H1 (cell line): ENCODE results near the gene CPED1. TPM values are rescaled to one million over a fixed set of nuclear protein-coding genes. Genes with fewer than 3 reads are reported as not detected.

ENCODE experiments used
- CTCF ChIA-PET: fragments of 300-600 bp; sonication (Branson Sonifier 250); formaldehyde crosslinking; loops from one replicate; lab custom pipeline; 2021; ENCODE audit not compliant: partially characterized antibody; lab: Charles Lee
- POLR2A ChIA-PET: fragments of 300-600 bp; sonication (Branson Sonifier 250); formaldehyde crosslinking; loops from one replicate; lab custom pipeline; 2021; ENCODE audit warnings: inconsistent platforms; ENCODE audit not compliant: partially characterized antibody; lab: Charles Lee
- DNase-seq, 2 experiments: peaks; one replicate each; pipeline versions ENCODE4 v3.0.0 to v3.0.0-alpha.2; 2010 to 2022; ENCODE audit warnings: low spot score in 2 of 2, low read depth in 1 of 2, mixed read lengths in 1 of 2
- FAIRE-seq: peaks from 2 replicates; lab custom pipeline; 2011; peaks lifted over from hg19 to GRCh38; lab: Jason Lieb, UNC
- H2AFZ ChIP-seq: 2 replicates; pipeline ENCODE4 v1.8.1; 2012; ENCODE audit warnings: low read length, inconsistent platforms
- H2AK5ac ChIP-seq: 2 replicates; pipeline ENCODE4 v1.6.1; 2013; ENCODE audit warnings: low read depth, low read length
- H2BK120ac ChIP-seq: replicated peaks from 2 replicates; pipeline ENCODE3; 2013; ENCODE audit warnings: low read depth, low read length, inconsistent platforms
- H2BK12ac ChIP-seq: 2 replicates; pipeline ENCODE4 v1.6.1; 2013; ENCODE audit warnings: low read depth, low read length
- H2BK15ac ChIP-seq: 2 replicates; pipeline ENCODE4 v1.6.1; 2013; ENCODE audit warnings: low read length
- H2BK20ac ChIP-seq: 2 replicates; pipeline ENCODE4 v1.6.1; 2013; ENCODE audit warnings: low read length
- H2BK5ac ChIP-seq: 2 replicates; pipeline ENCODE4 v1.6.1; 2013; ENCODE audit warnings: low read depth, low read length
- H3K14ac ChIP-seq: 2 replicates; pipeline ENCODE4 v1.6.1; 2013; ENCODE audit warnings: inconsistent platforms; ENCODE audit not compliant: insufficient read length
- H3K18ac ChIP-seq: 2 replicates; pipeline ENCODE4 v1.6.1; 2013; ENCODE audit warnings: low read length; ENCODE audit errors: extremely low read depth
- H3K23ac ChIP-seq: 2 replicates; pipeline ENCODE4 v1.6.1; 2013; ENCODE audit warnings: inconsistent platforms; ENCODE audit not compliant: insufficient read length
- H3K23me2 ChIP-seq: 2 replicates; pipeline ENCODE4 v1.6.1; 2013; ENCODE audit warnings: low read depth, low read length
- H3K27ac ChIP-seq: 2 replicates; pipeline ENCODE4 v1.6.1; 2011; ENCODE audit warnings: low read depth, low read length, inconsistent platforms
- H3K27me3 ChIP-seq, 4 experiments: replicated peaks in 1 of 4; 1 replicate in 1 of 4; 2 replicates in 3 of 4; pipeline versions ENCODE4 v1.6.1 to v1.8.1; 2011 to 2013; ENCODE audit warnings: low read length in 3 of 4, mild to moderate bottlenecking in 3 of 4, inconsistent platforms in 2 of 4, mixed read lengths in 2 of 4, moderate library complexity in 1 of 4; ENCODE audit not compliant: control insufficient read depth in 3 of 4, insufficient read depth in 3 of 4; ENCODE audit errors: extremely low read depth in 1 of 4
- H3K36me3 ChIP-seq, 4 experiments: 2 replicates each; pipeline versions ENCODE4 v1.6.1 to v1.8.1; 2011 to 2013; ENCODE audit warnings: mild to moderate bottlenecking in 4 of 4, low read length in 3 of 4, moderate library complexity in 2 of 4, control low read depth in 1 of 4, inconsistent platforms in 1 of 4; ENCODE audit not compliant: insufficient read depth in 4 of 4, control insufficient read depth in 2 of 4
- H3K4ac ChIP-seq: replicated peaks from 2 replicates; pipeline ENCODE3; 2013; ENCODE audit warnings: low read length, low read depth, mixed read lengths, inconsistent platforms; ENCODE audit not compliant: insufficient read length
- H3K4me1 ChIP-seq, 4 experiments: replicated peaks in 1 of 4; 1 replicate in 1 of 4; 2 replicates in 3 of 4; pipeline versions ENCODE4 v1.6.1 to v1.8.1; 2011 to 2013; ENCODE audit warnings: low read length in 3 of 4, inconsistent platforms in 2 of 4, mixed read lengths in 1 of 4; ENCODE audit not compliant: insufficient read depth in 4 of 4, control insufficient read depth in 3 of 4
- H3K4me2 ChIP-seq, 2 experiments: 2 replicates each; pipeline versions ENCODE4 v1.6.1 to v1.8.1; 2011 to 2013; ENCODE audit warnings: low read depth in 2 of 2, low read length in 2 of 2, control low read depth in 1 of 2, inconsistent platforms in 1 of 2, mild to moderate bottlenecking in 1 of 2; ENCODE audit not compliant: insufficient read depth in 1 of 2
- H3K4me3 ChIP-seq, 4 experiments: fragments of 200-600, 300-600 bp in 1 of 4; sonication (generic), shearing (Covaris generic), sonication (Bioruptor Twin) in 1 of 4; 2 replicates each; pipeline versions ENCODE4 v1.5.1 to v1.8.1; 2011 to 2016; ENCODE audit warnings: low read length in 4 of 4, low read depth in 3 of 4, control low read depth in 2 of 4, inconsistent platforms in 2 of 4, mild to moderate bottlenecking in 2 of 4, mixed read lengths in 1 of 4, moderate library complexity in 1 of 4; ENCODE audit not compliant: insufficient read depth in 2 of 4; ENCODE audit errors: extremely low read depth in 1 of 4
- H3K56ac ChIP-seq: replicated peaks from 2 replicates; pipeline ENCODE3; 2013; ENCODE audit warnings: low read depth, mild to moderate bottlenecking, mixed read lengths, low read length, inconsistent platforms; ENCODE audit not compliant: insufficient read length
- H3K79me1 ChIP-seq: 2 replicates; pipeline ENCODE4 v1.6.1; 2013; ENCODE audit warnings: low read depth, low read length, control low read depth
- H3K79me2 ChIP-seq, 2 experiments: 2 replicates each; pipeline versions ENCODE4 v1.6.1 to v1.8.1; 2012 to 2013; ENCODE audit warnings: low read length in 2 of 2, mild to moderate bottlenecking in 2 of 2, inconsistent platforms in 1 of 2; ENCODE audit not compliant: insufficient read depth in 2 of 2, control insufficient read depth in 1 of 2
- H3K9ac ChIP-seq, 4 experiments: replicated peaks in 1 of 4; 1 replicate in 1 of 4; 2 replicates in 3 of 4; pipeline versions ENCODE4 v1.6.1 to v1.8.1; 2011 to 2013; ENCODE audit warnings: low read depth in 3 of 4, low read length in 3 of 4, control low read depth in 2 of 4, mild to moderate bottlenecking in 2 of 4, moderate library complexity in 2 of 4, inconsistent platforms in 1 of 4; ENCODE audit errors: extremely low read depth in 1 of 4
- H3K9me3 ChIP-seq, 2 experiments: 2 replicates each; pipeline versions ENCODE4 v1.6.1 to v1.8.1; 2012 to 2013; ENCODE audit warnings: mild to moderate bottlenecking in 2 of 2, moderate library complexity in 2 of 2, control low read depth in 1 of 2, inconsistent platforms in 1 of 2, low read depth in 1 of 2, low read length in 1 of 2, mixed read lengths in 1 of 2; ENCODE audit not compliant: insufficient read depth in 2 of 2
- H4K20me1 ChIP-seq, 2 experiments: replicated peaks in 1 of 2; 2 replicates each; pipeline versions ENCODE3 to v1.8.1; 2011 to 2013; ENCODE audit warnings: inconsistent platforms in 2 of 2, low read length in 2 of 2, mild to moderate bottlenecking in 1 of 2; ENCODE audit not compliant: insufficient read depth in 2 of 2, control insufficient read depth in 1 of 2
- H4K5ac ChIP-seq: 2 replicates; pipeline ENCODE4 v1.6.1; 2013; ENCODE audit warnings: low read length, low read depth, mixed read lengths, inconsistent platforms; ENCODE audit not compliant: insufficient read length
- H4K8ac ChIP-seq: 2 replicates; pipeline ENCODE4 v1.8.0; 2013; ENCODE audit warnings: mild to moderate bottlenecking, moderate library complexity, low read length, inconsistent platforms; ENCODE audit not compliant: insufficient read depth; ENCODE audit errors: extremely low read depth
- H4K91ac ChIP-seq: replicated peaks from 2 replicates; pipeline ENCODE3; 2013; ENCODE audit warnings: low read length, mixed read lengths, inconsistent platforms; ENCODE audit not compliant: insufficient read length
- CHD2 ChIP-seq: IDR thresholded peaks from 2 replicates; pipeline ENCODE4 v1.6.1; 2012; ENCODE audit warnings: low read length, improper control_type of control experiment
- EP300 ChIP-seq, 2 experiments: IDR thresholded peaks; 1 replicate in 1 of 2; 2 replicates in 1 of 2; pipeline ENCODE4 v1.6.1; 2011 to 2012; ENCODE audit warnings: low read depth in 2 of 2, low read length in 2 of 2, mild to moderate bottlenecking in 2 of 2, borderline replicate concordance in 1 of 2, inconsistent platforms in 1 of 2, moderate library complexity in 1 of 2
- HDAC2 ChIP-seq, 2 experiments: fragments of 300-600 bp in 1 of 2; sonication (generic) in 1 of 2; IDR thresholded peaks; 2 replicates each; pipeline ENCODE4 v1.6.1; 2011 to 2012; ENCODE audit warnings: low read depth in 2 of 2, low read length in 2 of 2, mild to moderate bottlenecking in 2 of 2, moderate library complexity in 2 of 2, borderline replicate concordance in 1 of 2, inconsistent platforms in 1 of 2
- JUN ChIP-seq: IDR thresholded peaks from 2 replicates; pipeline ENCODE4 v1.6.1; 2011; ENCODE audit warnings: low read depth, mild to moderate bottlenecking, improper control_type of control experiment, low read length
- KDM1A ChIP-seq: fragments of 200-600, 300-600 bp; sonication (generic); IDR thresholded peaks from 2 replicates; pipeline ENCODE4 v1.7.1; 2016; ENCODE audit warnings: mild to moderate bottlenecking, low read length, borderline replicate concordance
- POLR2A ChIP-seq, 2 experiments: IDR thresholded peaks; 1 replicate in 1 of 2; 2 replicates in 1 of 2; pipeline ENCODE4 v1.6.1; 2011; ENCODE audit warnings: low read depth in 2 of 2, low read length in 2 of 2, mild to moderate bottlenecking in 2 of 2; ENCODE audit errors: control extremely low read depth in 1 of 2
- POU5F1 ChIP-seq: IDR thresholded peaks from 2 replicates; pipeline ENCODE4 v1.6.1; 2011; ENCODE audit warnings: low read depth, mild to moderate bottlenecking, low read length, moderate library complexity
- SIN3A ChIP-seq, 2 experiments: IDR thresholded peaks in 1 of 2; conservative IDR thresholded peaks in 1 of 2; 2 replicates each; pipeline ENCODE4 v1.6.1; 2011 to 2012; ENCODE audit warnings: low read length in 2 of 2, improper control_type of control experiment in 1 of 2, low read depth in 1 of 2, mild to moderate bottlenecking in 1 of 2
- USF2 ChIP-seq: IDR thresholded peaks from 2 replicates; pipeline ENCODE4 v1.6.1; 2011; ENCODE audit warnings: low read length, improper control_type of control experiment
- WGBS, 2 experiments: shearing (Covaris generic) in 1 of 2; methylation state at CpG; one replicate each; pipeline versions ENCODE4 v1.1.6 to v1.1.7; 2013 to 2015; ENCODE audit warnings: low lambda C conversion rate in 2 of 2, mixed read lengths in 2 of 2, inconsistent platforms in 1 of 2, low coverage in 1 of 2, missing lambda C conversion rate in 1 of 2; ENCODE audit not compliant: insufficient replicate concordance in 2 of 2, insufficient coverage in 1 of 2, insufficient read length in 1 of 2; ENCODE audit errors: extremely low coverage in 1 of 2, missing lambda C conversion rate in 1 of 2; 5-methylcytosine and 5-hydroxymethylcytosine counted together
- polyA plus RNA-seq, 7 experiments: library from polyadenylated mRNA; depleted of rRNA in 3 of 7; stranded (reverse) in 5 of 7; unstranded in 2 of 7; fragments of >200 nt in 5 of 7; fragments of 200-250 nt in 2 of 7; gene quantifications; 1 replicate in 5 of 7; 2 replicates in 1 of 7; 4 replicates in 1 of 7; pipeline versions ENCODE4 v1.2.1 to v1.2.3, GENCODE V29; 2011 to 2013; ENCODE audit warnings: missing spikeins in 2 of 7, mixed read lengths in 2 of 7
- total RNA-seq: library from RNA; stranded (reverse); fragmentation: NEBNext Ultra II Directional; extraction: Animal tissue kit (Norgen Biotek cat#: 25700); gene quantifications from 2 replicates; pipeline ENCODE4 v1.2.1, GENCODE V29; 2021

Gene CPED1
- total and polyA plus RNA-seq, 2 of the 8 experiments (the other 6 are each of a cell fraction or from before 2014, with no cell fraction given), result 0.08 to 0.39 TPM

GRCh38 chr7:120998520-120998919, 10.0 kb downstream of the CPED1 start:
- Histone ChIP-seq H2BK15ac (no peak overlapping the region), H3K4me2 (no peak overlapping the region), H3K27ac (no peak overlapping the region), H3K9ac (no peak overlapping the region), H3K14ac (no peak overlapping the region), H3K9me3 (no peaks in the 10 kb centered on the region), H2BK12ac (no peak overlapping the region), H2BK120ac (no peak overlapping the region), H3K79me1 (no peaks in the 10 kb centered on the region), H3K79me2 (no peaks in the 10 kb centered on the region), H3K36me3 (no peaks in the 10 kb centered on the region), H4K5ac (no peak overlapping the region), H3K18ac (no peak overlapping the region), H3K4me3 (no peak overlapping the region), H3K4ac (no peak overlapping the region), H3K56ac (no peak overlapping the region), H4K91ac (no peak overlapping the region), H2BK20ac (no peak overlapping the region), H2BK5ac (no peak overlapping the region), H3K4me1 (no peaks in the 10 kb centered on the region), H2AFZ (no peak overlapping the region), H4K8ac (no peak overlapping the region), H3K27me3 (no peaks in the 10 kb centered on the region), H3K23ac (no peak overlapping the region), H2AK5ac (no peak overlapping the region), H4K20me1 (no peaks in the 10 kb centered on the region), H3K23me2 (no peaks in the 10 kb centered on the region)
- TF ChIP-seq KDM1A, result no peak
- no peak for TF ChIP-seq EP300 (IDR thresholded peaks at IDR 0.05; ENCODE audit: borderline replicate concordance in 1 of 2, low read depth in 2 of 2, low read length in 2 of 2)
- TF ChIP-seq SIN3A (conservative IDR thresholded peaks at IDR 0.05 in 1 of 2, IDR thresholded peaks at IDR 0.05 in 1 of 2; ENCODE audit: low read depth in 1 of 2, low read length in 2 of 2), result no peak
- TF ChIP-seq CHD2, result no peak
- no peak for TF ChIP-seq USF2
- TF ChIP-seq POLR2A (IDR thresholded peaks at IDR 0.05; ENCODE audit: control extremely low read depth in 1 of 2, low read depth in 2 of 2, low read length in 2 of 2), result no peak
- no peak for TF ChIP-seq POU5F1
- no peak for TF ChIP-seq HDAC2 (IDR thresholded peaks at IDR 0.05; ENCODE audit: borderline replicate concordance in 1 of 2, low read depth in 2 of 2, low read length in 2 of 2)
- TF ChIP-seq JUN, result no peak
- ChIA-PET CTCF (interaction anchor here (0.9 to 1.8 kb wide), 7 partner anchors 9 to 102 kb away, joined by 3 to 6 read pairs (median 3); partner anchors contain the start of gene CPED1), POLR2A (no interaction called here)
- DNase-seq (no peak), FAIRE-seq (no peak)
- 53% methylated on average over 1 of the region's 1 CpG; no CpG with 5 or more reads in 1 of the 2 experiments for WGBS, 2 experiments
